Measurements from ENCODE around the gene IFIT2. TPM values are rescaled to one million over a fixed set of nuclear protein-coding genes. Genes with fewer than 3 reads are reported as not detected.

IFIT2 gene
- total RNA-seq, 1 experiment from 2014 or later: 31.6 TPM

GRCh38 chr10:89303161-89303560 lies 1.3 kb downstream of the IFIT2 start:
- ChIA-PET CTCF (interaction anchor here (1.5 kb wide), 1 partner anchor 66 kb away, joined by 6 read pairs; no protein-coding TSS in a partner anchor), POLR2A (interaction anchor here (0.6 kb wide), 1 partner anchor 25 kb away, joined by 3 read pairs; the partner anchor contains the start of gene IFIT3)
- Histone ChIP-seq H3K36me3 (ENCODE audit: control insufficient read depth, insufficient read depth, low read length) (no peaks in the 10 kb centered on the region), H3K9me3 (ENCODE audit: control insufficient read depth, insufficient read depth, low read depth, low read length) (peaks cover 4% of the 10 kb centered on the region; the same call in 1 of the 2 replicates), H3K4me1 (ENCODE audit: control insufficient read depth, insufficient read depth, low read length) (peaks cover 19% of the 10 kb centered on the region), H3K27me3 (ENCODE audit: control insufficient read depth, insufficient read depth, low read length) (no peaks in the 10 kb centered on the region), H3K4me3 (ENCODE audit: low read depth in 2 of 2, low read length in 2 of 2) (peak overlapping the region; percentile 50 to 63), H3K27ac (ENCODE audit: low read length) (peak overlapping the region; percentile 90)
- no peak; the same call in 1 of the 2 replicates for ATAC-seq
- in situ Hi-C loops (cut with HindIII; ENCODE audit: low pct_unique_long_range_greater_than_20kb, low sequenced_read_pairs): no loop called here
- intact Hi-C loops (cut with micrococcal nuclease; ENCODE audit: unreplicated experiment): no loop called here
- no peak for DNase-seq (ENCODE audit: low read depth, low spot score)
- no peak for TF ChIP-seq TCF7L2 (IDR thresholded peaks at IDR 0.05; ENCODE audit: low read depth, low read length)
- no peak for TF ChIP-seq REST (IDR thresholded peaks at IDR 0.05; ENCODE audit: insufficient read depth in 1 of 2, low read depth in 2 of 2, low read length in 1 of 2)
- TF ChIP-seq CTCF (IDR thresholded peaks at IDR 0.05): no peak
- TF ChIP-seq SIN3A (IDR thresholded peaks at IDR 0.05; ENCODE audit: borderline replicate concordance, insufficient read depth, low read depth, low read length): no peak
- TF ChIP-seq POLR2AphosphoS5 (IDR thresholded peaks at IDR 0.05; ENCODE audit: low read depth, low read length): no peak
- BruUV-seq (replicated peaks): TSS peak; percentile 46

GRCh38 chr10:89304026-89304425 lies 2.2 kb downstream of the IFIT2 start:
- TF ChIP-seq POLR2AphosphoS5 (IDR thresholded peaks at IDR 0.05; ENCODE audit: low read depth, low read length) (no peak), REST (IDR thresholded peaks at IDR 0.05; ENCODE audit: insufficient read depth in 1 of 2, low read depth in 2 of 2, low read length in 1 of 2) (no peak), SIN3A (IDR thresholded peaks at IDR 0.05; ENCODE audit: borderline replicate concordance, insufficient read depth, low read depth, low read length) (no peak)
- H3K36me3 ChIP-seq (ENCODE audit: control insufficient read depth, insufficient read depth, low read length): no peaks in the 10 kb centered on the region
- in situ Hi-C loops (cut with HindIII; ENCODE audit: low pct_unique_long_range_greater_than_20kb, low sequenced_read_pairs) (no loop called here), intact Hi-C loops (cut with micrococcal nuclease; ENCODE audit: unreplicated experiment) (no loop called here)
- ChIA-PET CTCF (interaction anchor here (1.5 kb wide), 1 partner anchor 65 kb away, joined by 6 read pairs; no protein-coding TSS in a partner anchor), POLR2A (no interaction called here)
- peak overlapping the region; percentile 50 to 63 for H3K4me3 ChIP-seq (ENCODE audit: low read depth in 2 of 2, low read length in 2 of 2)
- peak overlapping the region; percentile 90 for H3K27ac ChIP-seq (ENCODE audit: low read length)
- peaks cover 3% of the 10 kb centered on the region; the same call in 1 of the 2 replicates for H3K9me3 ChIP-seq (ENCODE audit: control insufficient read depth, insufficient read depth, low read depth, low read length)
- ATAC-seq (no peak), DNase-seq (ENCODE audit: low read depth, low spot score) (no peak)
- no TSS peak for BruUV-seq (replicated peaks)
- no peaks in the 10 kb centered on the region for H3K27me3 ChIP-seq (ENCODE audit: control insufficient read depth, insufficient read depth, low read length)
- peaks cover 19% of the 10 kb centered on the region for H3K4me1 ChIP-seq (ENCODE audit: control insufficient read depth, insufficient read depth, low read length)
